HEK293 (cell line): ENCODE data around the gene NAT10.
A peak's percentile ranks its signal among the peaks of the same experiment; 100 is the strongest.

Source experiments
- AEBP2 ChIP-seq: fragments of 450-650 bp; formaldehyde crosslinking; IDR thresholded peaks from 2 replicates; pipeline ENCODE4 v1.5.1; 2016; ENCODE audit warnings: missing biosample characterization, missing genetic modification characterization, borderline replicate concordance
- BCL6B ChIP-seq: fragments of 450-650 bp; formaldehyde crosslinking; IDR thresholded peaks from 2 replicates; pipeline ENCODE4 v1.5.1; 2017; ENCODE audit warnings: missing biosample characterization, missing genetic modification characterization
- HOXA7 ChIP-seq: sonication (generic); formaldehyde crosslinking; IDR thresholded peaks from 2 replicates; pipeline ENCODE4 v1.8.1; 2022; ENCODE audit warnings: missing genetic modification reagents, borderline replicate concordance
- KLF7 ChIP-seq: fragments of 450-650 bp; formaldehyde crosslinking; IDR thresholded peaks from 2 replicates; pipeline ENCODE4 v1.5.1; 2016; ENCODE audit warnings: missing biosample characterization, missing genetic modification characterization, borderline replicate concordance
- KLF8 ChIP-seq: fragments of 450-650 bp; formaldehyde crosslinking; IDR thresholded peaks from 2 replicates; pipeline ENCODE4 v1.5.1; 2016; ENCODE audit warnings: missing biosample characterization, missing genetic modification characterization
- PATZ1 ChIP-seq: fragments of 450-650 bp; formaldehyde crosslinking; IDR thresholded peaks from 2 replicates; pipeline ENCODE4 v1.5.1; 2016; ENCODE audit warnings: missing biosample characterization, missing genetic modification characterization
- PRDM10 ChIP-seq: fragments of 450-650 bp; formaldehyde crosslinking; IDR thresholded peaks from 2 replicates; pipeline ENCODE4 v1.5.1; 2016; ENCODE audit warnings: missing biosample characterization, missing genetic modification characterization
- SP7 ChIP-seq: fragments of 450-650 bp; formaldehyde crosslinking; IDR thresholded peaks from 2 replicates; pipeline ENCODE4 v1.5.1; 2016; ENCODE audit warnings: missing biosample characterization, missing genetic modification characterization
- ZBTB26 ChIP-seq: fragments of 450-650 bp; formaldehyde crosslinking; optimal IDR thresholded peaks from 2 replicates; pipeline ENCODE3; 2016; ENCODE audit warnings: missing biosample characterization, mild to moderate bottlenecking, missing genetic modification characterization
- ZEB2 ChIP-seq: fragments of 450-650 bp; formaldehyde crosslinking; IDR thresholded peaks from 2 replicates; pipeline ENCODE4 v1.5.1; 2016; ENCODE audit warnings: missing biosample characterization, missing genetic modification characterization
- ZFHX2 ChIP-seq: fragments of 450-650 bp; formaldehyde crosslinking; conservative IDR thresholded peaks from 2 replicates; pipeline ENCODE4 v1.5.1; 2016; ENCODE audit warnings: missing biosample characterization, missing genetic modification characterization
- ZFP37 ChIP-seq: fragments of 450-650 bp; formaldehyde crosslinking; IDR thresholded peaks from 2 replicates; pipeline ENCODE4 v1.5.1; 2016; ENCODE audit warnings: missing biosample characterization, missing genetic modification characterization
- ZNF114 ChIP-seq: fragments of 450-650 bp; formaldehyde crosslinking; IDR thresholded peaks from 2 replicates; pipeline ENCODE4 v1.5.0; 2017; ENCODE audit warnings: missing biosample characterization, missing genetic modification characterization
- ZNF121 ChIP-seq: fragments of 450-650 bp; formaldehyde crosslinking; IDR thresholded peaks from 2 replicates; pipeline ENCODE4 v1.5.1; 2016; ENCODE audit warnings: missing biosample characterization, missing genetic modification characterization
- ZNF175 ChIP-seq: fragments of 450-650 bp; formaldehyde crosslinking; IDR thresholded peaks from 2 replicates; pipeline ENCODE4 v1.5.1; 2016; ENCODE audit warnings: missing biosample characterization, missing genetic modification characterization
- ZNF366 ChIP-seq: fragments of 450-650 bp; formaldehyde crosslinking; conservative IDR thresholded peaks from 2 replicates; pipeline ENCODE4 v1.5.1; 2016; ENCODE audit warnings: missing biosample characterization, missing genetic modification characterization
- ZNF398 ChIP-seq: fragments of 450-650 bp; formaldehyde crosslinking; IDR thresholded peaks from 2 replicates; pipeline ENCODE4 v1.5.1; 2017; ENCODE audit warnings: missing biosample characterization, missing genetic modification characterization
- ZNF521 ChIP-seq: fragments of 450-650 bp; formaldehyde crosslinking; IDR thresholded peaks from 2 replicates; pipeline ENCODE4 v1.5.1; 2017; ENCODE audit warnings: missing biosample characterization, mild to moderate bottlenecking, missing genetic modification characterization
- ZNF558 ChIP-seq: fragments of 450-650 bp; formaldehyde crosslinking; IDR thresholded peaks from 2 replicates; pipeline ENCODE4 v1.5.1; 2016; ENCODE audit warnings: missing biosample characterization, missing genetic modification characterization
- ZNF596 ChIP-seq: fragments of 450-650 bp; IDR thresholded peaks from 2 replicates; pipeline ENCODE4 v1.5.0; 2018; ENCODE audit warnings: missing biosample characterization, mild to moderate bottlenecking, missing genetic modification characterization, moderate library complexity
- ZNF626 ChIP-seq: fragments of 450-650 bp; sonication (Bioruptor Pico); formaldehyde crosslinking; IDR thresholded peaks from 2 replicates; pipeline ENCODE4 v1.5.1; 2018; ENCODE audit warnings: missing biosample characterization, missing genetic modification characterization, inconsistent platforms
- ZNF701 ChIP-seq: fragments of 450-650 bp; formaldehyde crosslinking; IDR thresholded peaks from 2 replicates; pipeline ENCODE4 v1.5.1; 2016; ENCODE audit warnings: missing biosample characterization, missing genetic modification characterization

NAT10 gene

GRCh38 chr11:34105079-34105956 is at the start of gene NAT10 (continued):
- TF ChIP-seq ZBTB26 (tag by site-specific recombination) (peak; percentile 49), ZNF596 (tag by site-specific recombination) (no peak), ZFHX2 (tag by site-specific recombination) (peak; percentile 39), ZNF121 (tag by site-specific recombination) (no peak), ZNF626 (tag by site-specific recombination) (no peak), AEBP2 (tag by site-specific recombination) (no peak), BCL6B (tag by site-specific recombination) (0 out of 2 replicates have a peak, but pooled peaks have one; percentile 14), SP7 (tag by site-specific recombination) (peak; percentile 57), ZNF398 (tag by site-specific recombination) (no peak), HOXA7 (CRISPR knock-in tag) (no peak), KLF8 (tag by site-specific recombination) (no peak), ZFP37 (tag by site-specific recombination) (peak; percentile 74; the same call in 1 of the 2 replicates), ZNF366 (tag by site-specific recombination) (0 out of 2 replicates have a peak, but pooled peaks have one; percentile 37), ZNF114 (tag by site-specific recombination) (no peak), ZNF701 (tag by site-specific recombination) (no peak), PRDM10 (tag by site-specific recombination) (peak; percentile 73), ZNF175 (no peak), KLF7 (tag by site-specific recombination) (no peak), ZEB2 (tag by site-specific recombination) (no peak), PATZ1 (tag by site-specific recombination) (peak; percentile 28; the same call in 1 of the 2 replicates), ZNF558 (tag by site-specific recombination) (no peak), ZNF521 (tag by site-specific recombination) (no peak)
